ENCODE measurements around the gene TMOD3.

- no peak for TF ChIP-seq TARDBP (IDR thresholded peaks at IDR 0.05)
- TF ChIP-seq FOXM1 (IDR thresholded peaks at IDR 0.05; ENCODE audit: borderline replicate concordance): no peak
- TF ChIP-seq ZNF384 (IDR thresholded peaks at IDR 0.05): no peak
- TF ChIP-seq BHLHE40 (IDR thresholded peaks at IDR 0.05; ENCODE audit: borderline replicate concordance): no peak
- TF ChIP-seq ELF4 (IDR thresholded peaks at IDR 0.05): no peak
- TF ChIP-seq SUZ12 (IDR thresholded peaks at IDR 0.05): no peak
- TF ChIP-seq ARNT (IDR thresholded peaks at IDR 0.05): no peak
- no peak for TF ChIP-seq LEF1 (IDR thresholded peaks at IDR 0.05; ENCODE audit: borderline replicate concordance)
These were observed 97.4 kb downstream of the TMOD3 start for GRCh38 chr15:51926809-51927208.
